RPMI8226 (cell line): Measurements from ENCODE around the gene ASXL3.

ENCODE experiments used
- DNase-seq: peaks from one replicate; pipeline ENCODE4 v3.0.0-alpha.2; 2015

The ASXL3 gene

DNA sequence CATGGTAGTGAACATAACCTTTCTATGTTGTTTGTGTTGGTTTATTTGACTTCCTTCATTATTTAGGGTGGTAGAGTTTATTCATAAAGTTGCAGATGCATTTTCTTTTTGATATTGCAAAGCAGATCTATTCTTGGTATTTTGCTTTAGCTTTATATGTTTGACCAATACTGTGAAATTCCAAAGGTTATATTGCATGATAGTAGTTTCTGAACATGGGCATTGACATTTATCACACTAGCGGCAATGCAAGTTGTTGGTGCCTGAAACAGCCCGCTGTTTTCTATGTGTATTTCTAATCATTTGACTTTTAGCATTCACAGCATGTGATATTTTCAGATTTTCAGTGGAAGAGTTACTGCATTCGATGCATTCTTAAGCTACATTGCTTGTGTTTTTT, 87.2 kb downstream of the ASXL3 start:
- DNase-seq = no peak

DNA sequence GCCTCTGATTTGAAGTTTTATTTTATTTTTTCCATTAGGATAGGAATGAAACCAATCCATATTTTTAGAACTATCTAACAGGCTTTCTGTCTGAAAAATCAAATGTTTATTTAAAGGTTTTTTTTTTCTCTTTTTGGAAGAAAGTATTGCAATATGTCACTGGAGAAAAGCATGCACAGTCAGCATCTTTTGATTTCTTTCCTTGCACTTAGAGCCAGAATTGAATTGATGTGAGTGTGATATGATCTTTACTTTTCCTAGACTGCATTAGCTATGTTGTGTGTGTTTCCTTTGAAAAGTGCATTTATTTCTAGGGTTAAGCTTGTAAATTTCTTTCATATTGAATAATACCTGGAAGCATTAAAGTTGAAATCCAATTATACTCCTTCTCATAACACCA, 87.6 kb downstream of the ASXL3 start:
- no peak for DNase-seq

DNA sequence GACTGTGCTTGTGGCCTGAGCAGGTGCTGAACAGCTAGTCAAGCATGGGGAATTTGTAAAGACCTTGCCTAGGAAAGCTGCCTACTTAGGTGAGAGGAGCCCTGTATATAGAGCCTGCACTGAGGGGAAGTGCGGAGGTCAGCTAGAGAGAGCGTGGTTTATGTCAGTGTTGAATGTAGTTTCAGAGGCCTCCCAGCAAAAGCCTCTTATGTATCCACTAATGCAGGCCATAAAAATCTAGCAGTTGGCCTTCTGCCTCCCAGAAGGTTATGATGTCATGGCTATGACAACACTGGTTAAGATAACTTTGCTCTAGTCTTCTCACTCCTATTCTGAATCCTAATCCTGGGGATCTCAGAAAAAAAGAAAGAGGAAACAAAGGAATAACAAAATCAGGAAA, 88.9 kb downstream of the ASXL3 start:
- DNase-seq = peak; percentile 97

DNA sequence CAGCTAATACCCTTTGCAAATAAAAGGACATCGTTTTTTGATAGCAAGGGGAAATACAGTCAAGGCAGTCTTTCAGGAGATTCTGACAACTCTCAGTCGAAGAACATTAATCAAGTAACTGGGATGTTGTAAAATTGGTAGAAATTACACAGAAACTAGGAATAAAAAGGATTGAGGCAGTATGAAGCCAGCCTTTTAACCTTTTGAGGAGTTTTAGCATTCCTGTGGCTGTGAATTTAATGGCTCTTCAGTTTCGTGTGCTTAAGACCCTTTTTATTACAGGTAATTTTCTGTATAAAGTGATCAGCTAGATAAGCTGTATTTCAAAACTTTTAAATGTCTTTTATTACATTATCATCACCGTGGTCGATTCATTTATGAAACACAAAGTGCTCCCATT, 91.6 kb downstream of the ASXL3 start:
- no peak for DNase-seq

DNA sequence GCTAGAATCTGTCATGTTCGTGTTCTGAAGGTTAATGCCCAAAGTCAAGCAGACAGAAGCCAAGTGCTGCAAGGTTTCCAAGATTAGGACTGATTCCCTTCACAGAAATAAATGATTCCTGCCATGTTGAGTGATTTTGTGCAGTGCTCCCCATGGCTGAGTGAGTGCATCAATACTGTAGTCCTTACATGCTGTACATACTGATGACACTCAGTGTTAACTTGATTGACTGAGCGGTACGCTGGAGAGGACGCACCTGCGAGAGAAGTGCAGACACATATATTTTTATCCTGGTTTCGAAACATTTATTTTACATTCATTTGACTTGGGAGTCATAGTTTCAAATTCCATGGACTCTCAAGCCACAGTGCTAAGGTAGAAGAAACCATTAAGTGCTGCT, 92.0 kb downstream of the ASXL3 start:
- DNase-seq = peak; percentile 94

DNA sequence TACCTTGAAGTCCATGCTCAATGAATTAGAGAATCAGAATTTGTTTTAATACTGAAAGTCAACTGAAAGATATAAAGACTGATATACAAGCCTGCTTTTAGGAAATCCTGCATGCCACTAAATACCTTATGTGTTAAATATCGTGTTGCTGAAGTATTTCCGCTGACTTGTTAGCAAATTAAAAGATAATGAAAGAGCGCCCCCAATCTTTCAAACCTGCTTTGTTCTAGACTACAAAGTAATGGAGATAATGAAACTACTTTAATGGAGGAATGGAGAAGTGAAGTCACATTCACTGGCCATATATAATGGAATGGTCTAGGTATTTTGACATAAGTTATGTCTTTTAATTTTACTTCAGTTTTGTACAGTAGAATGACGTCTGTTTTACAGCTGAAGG, 95.7 kb downstream of the ASXL3 start:
- peak; percentile 75 for DNase-seq

DNA sequence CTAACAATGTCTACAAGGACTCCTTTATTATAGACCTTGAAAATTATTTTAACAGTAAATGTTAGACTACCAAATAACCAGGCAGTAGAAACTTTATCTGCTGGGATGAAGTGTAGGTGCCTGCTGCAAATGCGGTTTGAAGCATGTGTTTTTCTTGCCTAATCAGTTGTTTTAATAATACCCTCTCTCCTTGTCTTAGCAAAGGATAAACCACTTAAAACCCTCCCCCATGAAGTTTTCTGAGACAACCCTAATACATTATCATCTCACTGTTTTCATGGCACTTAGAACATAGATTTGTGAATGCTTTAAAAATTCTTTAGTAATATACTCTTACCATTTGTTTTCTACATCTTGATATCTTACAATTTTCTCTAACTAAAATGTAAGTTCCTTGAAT, 98.6 kb downstream of the ASXL3 start:
- peak; percentile 53 for DNase-seq

DNA sequence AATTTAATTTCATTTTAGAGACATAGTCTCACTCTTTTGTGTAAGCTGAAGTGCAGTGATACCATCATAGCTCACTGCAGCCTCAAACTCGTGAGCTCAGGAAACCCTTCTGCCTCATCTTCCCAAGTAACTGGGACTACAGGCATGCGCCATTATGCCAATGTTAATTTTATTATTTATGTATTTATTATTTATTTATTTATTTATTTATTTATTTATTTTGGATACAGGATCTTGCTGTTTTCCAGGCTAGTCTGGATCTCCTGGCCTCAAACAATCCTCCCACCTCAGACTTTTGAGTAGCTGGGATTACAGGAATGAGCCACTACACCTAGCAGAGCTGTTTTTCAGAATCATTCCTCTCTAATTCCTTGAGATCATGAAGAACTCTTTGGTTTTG, 99.9 kb downstream of the ASXL3 start:
- no peak for DNase-seq

DNA sequence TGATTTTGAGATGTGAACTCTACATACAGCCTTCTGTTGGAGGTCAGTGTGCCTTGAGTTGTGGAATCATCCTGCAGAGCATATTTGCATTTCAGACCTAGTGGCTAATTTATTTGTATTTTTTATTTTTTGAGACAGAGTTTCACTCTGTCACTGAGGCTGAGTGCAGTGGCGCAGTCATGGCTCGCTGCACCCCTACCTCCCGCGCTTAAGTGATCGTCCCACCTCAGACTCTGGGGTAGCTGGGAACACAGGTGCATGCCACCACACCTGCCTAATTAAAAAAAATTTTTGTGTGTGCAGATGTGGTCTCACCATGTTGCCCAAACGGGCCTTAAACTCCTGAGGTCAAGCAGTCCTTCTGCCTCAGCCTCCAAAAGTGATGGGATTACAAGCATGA, 104.4 kb downstream of the ASXL3 start:
- DNase-seq = no peak

DNA sequence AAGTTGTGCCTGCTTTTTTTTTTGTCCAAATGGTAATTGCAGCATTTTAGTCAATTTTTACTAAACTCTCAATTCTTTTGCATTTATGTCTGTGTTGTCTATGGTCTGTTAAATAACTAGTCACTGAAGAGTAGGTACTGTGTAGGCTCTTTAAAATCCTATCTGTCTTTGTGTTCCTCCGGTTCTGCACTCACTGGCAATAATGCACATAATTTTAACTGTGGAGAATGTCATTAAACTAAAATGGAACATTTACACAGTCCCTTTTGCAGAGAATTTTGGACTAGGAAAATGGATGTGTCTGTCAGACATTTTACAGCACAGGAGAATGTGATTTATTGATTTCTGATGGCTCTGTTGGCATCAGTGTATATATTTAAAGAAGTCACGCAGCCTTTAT, 116.6 kb downstream of the ASXL3 start:
- no peak for DNase-seq

DNA sequence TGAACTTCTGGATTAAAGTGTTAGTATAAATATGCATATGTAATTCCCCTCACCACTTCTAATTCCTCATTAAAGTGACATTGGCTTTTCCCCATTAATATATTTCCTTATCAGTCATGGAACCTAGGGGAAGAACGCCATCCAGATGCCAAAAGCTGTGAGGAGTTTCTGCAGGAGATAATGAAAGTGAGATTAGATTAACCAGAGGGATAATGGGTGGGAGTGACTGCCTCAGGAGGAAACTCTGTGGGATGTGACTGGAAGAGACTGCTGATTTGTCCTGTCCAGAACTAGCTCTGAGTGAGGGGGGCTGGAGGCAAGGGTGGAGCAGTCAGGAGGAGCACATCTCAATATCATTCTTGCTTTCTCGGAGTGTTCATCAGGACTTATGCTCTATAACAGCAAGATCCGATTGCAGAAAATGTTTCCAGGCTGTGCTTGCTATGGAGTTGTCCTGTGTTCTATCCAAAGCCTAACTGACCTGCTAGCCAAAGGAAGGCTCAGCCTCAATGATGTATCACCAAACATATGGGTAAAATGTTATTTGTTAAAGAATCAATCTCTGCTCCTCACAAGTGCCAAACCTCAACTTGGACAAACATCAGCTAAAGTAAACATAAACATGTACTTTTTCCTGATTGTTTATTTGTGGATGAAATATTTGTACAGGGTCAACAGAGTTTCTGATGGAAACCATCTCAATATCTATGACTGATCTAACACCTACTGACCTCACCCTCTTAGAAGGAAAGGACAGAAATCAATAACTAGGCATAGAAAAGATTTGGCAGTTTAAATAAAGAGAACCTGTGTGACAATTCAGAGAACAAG, 118.5 kb downstream of the ASXL3 start:
- DNase-seq = no peak

DNA sequence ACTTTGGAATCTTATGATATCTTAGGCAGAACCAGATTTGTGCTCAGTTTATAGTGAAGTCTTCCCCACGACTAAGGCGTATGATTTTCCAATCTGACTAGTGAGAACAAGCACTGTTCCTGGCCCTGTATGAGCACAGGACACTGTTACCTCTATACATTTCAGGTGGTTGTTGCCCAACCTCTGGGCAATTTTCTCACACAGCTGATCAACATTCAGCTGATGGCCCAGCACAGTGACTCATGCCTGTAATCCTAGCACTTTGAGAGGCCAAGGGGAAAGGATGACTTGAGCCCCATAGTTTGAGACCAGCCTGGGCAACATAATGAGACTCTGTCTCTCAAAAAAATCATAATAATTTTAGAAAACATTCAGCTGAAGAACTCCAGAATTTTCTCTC, 119.5 kb downstream of the ASXL3 start:
- DNase-seq = no peak

DNA sequence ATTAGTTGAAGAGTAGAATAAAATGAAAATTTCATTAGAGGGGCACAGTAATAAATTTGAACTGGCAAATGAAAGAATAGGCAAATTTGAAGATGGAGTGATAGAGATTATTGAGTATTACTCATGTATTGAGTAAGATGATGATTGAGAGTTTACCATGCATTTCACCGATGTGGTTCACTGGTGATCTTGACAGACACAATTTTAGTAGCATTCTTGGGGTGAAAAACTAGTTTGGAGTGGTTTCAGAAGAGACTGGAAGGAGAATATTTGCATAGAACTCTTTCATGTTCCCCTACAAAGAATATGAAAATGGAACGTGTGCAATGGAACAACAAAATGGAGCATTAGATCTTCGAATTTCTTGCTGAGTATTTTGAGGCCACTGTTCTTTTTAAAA, 121.4 kb downstream of the ASXL3 start:
- no peak for DNase-seq

DNA sequence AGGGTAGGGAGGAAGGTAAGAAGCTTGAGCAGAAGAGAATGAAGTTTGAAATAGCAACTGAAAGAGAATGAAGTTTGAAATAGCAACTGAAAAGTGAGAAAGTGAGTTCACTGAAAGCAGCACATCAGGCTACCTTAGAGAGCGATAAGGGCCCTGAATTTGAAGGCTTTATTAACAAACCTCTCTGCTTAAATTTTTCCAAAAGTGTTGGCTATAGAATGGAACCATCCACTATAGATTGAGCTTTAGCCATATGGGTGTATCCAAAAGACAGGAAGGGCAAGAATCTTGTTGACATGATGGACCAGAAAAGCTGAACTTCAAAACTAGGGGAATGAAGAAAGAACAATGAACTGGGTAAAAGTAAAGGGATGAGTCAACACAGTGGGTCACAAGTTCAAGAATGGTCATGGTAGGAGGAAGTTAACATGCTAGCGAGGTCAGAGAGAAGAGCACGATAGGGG, 122.5 kb downstream of the ASXL3 start:
- DNase-seq = no peak

DNA sequence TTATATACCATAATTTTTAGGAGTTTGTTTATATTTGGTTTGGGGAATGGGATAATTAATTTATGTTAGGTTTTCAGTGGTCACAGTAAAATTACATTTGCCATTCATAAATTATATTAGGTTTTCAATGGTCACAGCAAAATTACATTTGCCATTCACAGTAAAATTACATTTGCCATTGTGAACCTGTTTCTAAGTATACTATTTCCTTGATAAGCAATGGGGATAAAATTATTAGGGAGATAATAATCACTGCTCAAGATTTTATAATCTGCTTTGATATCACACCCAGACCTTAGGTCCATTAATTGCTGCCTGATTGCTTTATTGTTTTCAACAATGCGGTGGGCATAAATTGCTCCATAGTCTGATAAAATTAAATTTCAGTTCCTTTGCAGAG, 124.6 kb downstream of the ASXL3 start:
- DNase-seq = no peak

DNA sequence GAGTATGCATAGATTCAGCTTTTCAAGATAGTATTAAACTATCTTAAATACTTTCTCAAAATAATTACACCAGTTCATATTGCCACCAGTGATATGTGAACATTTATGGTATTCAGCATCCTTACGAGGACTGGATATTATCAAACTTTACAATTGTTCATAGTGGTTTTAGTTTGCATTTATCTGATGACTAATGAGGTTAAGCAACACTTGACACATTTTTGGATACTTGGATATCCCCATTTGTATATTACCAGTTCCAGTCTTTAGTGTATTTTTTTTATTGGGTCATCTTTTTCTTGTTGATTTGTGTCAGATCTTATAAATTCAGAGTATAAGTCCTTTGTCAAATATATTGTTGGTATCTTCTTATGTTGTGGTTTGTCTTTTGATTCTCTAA, 128.4 kb downstream of the ASXL3 start:
- no peak for DNase-seq

DNA sequence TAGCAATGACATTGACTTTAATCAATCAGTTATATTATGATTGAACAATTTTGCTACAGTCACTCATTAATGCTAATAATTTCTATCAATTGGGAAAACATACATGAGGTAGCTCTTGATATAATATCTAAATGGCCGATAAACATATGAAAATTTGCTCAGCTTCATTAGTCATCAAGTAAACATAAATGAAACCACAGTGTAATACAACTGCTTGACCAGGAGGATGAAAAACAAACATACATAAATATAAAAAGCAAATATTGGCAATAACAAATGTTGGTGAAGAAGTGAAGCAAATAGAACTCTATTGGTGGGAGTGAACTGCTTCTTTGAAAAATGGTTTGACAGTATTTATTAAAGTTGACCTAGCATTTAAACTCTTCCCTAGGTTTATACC, 130.9 kb downstream of the ASXL3 start:
- no peak for DNase-seq

DNA sequence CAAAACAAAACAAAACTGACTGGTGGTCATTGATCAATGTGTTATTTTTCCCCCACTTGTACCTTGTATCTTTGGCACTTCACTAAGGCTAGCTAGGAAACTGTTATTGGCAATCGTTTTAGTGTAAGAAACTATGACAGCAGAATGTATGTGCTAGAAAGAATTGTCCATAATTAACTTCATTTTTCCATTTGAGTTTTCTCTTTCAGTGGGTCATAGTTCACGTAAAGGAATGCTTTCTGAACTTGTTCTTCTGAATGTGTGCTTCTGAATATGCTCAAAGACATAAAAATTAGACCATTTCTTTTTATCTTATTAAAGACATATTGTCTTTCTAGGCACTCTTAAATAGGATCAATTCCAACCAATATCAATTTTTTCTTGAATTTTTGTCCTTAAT, 132.2 kb downstream of the ASXL3 start:
- no peak for DNase-seq

DNA sequence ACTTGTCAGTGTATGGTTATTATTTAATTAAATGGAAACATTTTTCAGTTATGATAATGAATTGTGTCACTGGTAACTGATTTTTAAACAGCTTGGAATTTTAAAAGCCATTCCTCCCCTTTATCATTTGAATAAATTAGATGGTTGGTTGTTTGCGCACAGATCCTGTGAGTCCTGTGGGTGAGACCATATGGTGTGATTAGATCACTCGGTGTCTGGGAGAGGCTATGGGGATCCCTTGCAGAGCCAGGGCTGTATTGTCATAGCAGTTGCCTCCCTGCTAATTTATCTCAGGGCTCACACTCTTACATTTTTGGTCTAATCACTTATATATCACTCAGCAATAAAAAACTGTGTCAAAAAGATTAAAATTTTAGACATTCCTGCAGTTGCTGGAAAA, 133.5 kb downstream of the ASXL3 start:
- DNase-seq = no peak

DNA sequence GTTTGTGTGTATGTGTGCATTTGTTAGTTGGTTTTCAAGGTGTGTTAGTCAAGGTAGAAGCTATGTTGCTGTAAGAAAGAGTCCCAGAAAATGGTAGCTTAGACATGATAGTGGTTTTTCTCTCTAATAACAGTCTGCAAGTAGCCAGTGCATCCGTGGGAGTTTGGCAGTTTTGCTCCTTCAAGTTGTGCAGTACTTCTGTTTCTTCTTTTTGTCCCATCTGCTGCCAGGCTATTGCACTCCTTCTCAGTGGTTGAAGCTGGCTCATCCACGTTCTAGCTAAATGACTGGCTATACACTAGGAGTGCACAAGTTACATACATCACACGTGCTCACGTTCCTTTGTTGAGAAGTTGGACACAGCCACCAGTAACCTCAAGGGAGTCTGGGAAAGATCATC, 134.7 kb downstream of the ASXL3 start:
- no peak for DNase-seq

DNA sequence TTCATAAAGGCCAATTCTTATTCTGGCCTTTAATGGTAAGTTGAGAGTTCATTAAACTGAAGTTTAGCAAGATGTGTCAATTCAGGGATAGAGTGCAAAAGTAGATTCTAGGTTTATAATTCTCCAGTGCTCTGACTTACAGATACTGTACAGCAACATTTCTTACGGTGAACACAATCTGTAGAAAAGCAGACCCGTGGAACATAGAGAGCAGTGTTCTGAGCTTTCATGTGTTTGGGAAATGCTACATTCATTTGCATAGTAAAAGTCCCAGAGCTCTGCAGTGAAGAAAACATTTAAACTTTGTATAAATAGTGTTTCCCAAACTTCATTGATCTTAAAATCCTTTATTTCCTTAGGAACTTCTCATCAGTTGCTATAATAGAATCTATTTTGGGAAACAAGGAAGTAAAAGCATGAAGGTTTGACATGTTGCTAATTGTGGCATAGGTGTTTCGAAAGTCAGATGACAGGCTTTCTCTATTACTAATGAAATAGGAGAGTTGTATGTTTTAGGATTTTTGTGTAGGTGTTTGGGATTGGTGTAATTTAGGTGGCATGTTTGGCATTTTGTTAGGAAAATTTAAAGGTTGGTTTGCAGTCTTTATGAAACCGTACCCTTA, 138.2 kb downstream of the ASXL3 start:
- no peak for DNase-seq

DNA sequence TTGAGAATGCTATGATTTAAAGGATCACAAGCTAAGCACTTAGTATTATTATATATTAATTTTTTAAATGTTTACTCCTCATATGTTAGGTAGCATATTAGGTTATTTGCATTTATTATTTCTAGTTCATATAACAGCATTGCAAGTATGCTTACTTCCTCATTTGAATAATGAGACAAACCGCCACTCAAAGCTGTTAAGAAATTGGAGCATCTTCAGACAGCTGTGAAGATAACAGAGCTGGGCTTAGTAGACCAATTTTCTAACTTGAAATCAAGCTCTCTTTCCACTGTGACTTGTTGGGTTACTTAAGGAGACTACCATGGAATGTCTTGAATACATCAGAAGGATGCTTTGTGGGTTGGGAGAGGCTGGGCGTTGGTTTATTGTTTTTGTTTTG, 139.3 kb downstream of the ASXL3 start:
- DNase-seq = no peak

DNA sequence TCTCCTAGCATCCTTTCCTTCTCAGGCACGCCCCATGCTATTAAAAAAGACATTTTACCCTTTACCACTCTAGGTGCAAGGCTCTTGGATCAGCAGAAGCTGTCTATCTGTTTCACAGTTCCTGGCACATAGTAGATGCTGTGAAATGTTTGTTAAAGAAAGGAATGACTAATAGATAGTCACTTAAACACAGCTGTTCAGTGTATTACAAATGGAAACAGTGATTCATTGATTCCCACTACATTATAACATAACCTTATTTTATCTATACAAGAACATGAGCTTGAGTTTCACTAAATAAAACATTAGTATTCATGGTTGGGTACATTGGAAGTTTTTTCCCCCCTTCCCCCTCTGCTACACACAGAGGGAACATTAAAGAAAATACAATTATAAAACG, 142.1 kb downstream of the ASXL3 start:
- DNase-seq = no peak

DNA sequence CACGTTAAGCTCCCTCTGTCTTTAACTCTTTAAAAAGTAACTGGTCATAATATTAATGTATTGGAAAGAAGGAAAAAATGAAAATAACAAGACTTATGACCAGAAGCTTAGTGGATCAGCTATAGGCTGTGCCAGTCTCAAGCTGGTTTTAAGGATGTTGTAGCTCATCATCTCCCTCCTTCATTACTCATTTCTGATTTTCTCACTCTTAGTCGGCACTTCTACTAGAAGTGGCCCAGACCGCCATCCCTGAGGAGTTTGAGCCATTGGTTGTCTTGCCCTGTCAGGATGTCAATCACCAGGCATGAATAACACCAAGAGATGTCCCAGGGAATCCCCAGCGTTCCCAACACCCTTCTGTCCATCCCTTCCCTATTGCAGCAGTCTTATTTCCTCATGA, 151.5 kb downstream of the ASXL3 start:
- DNase-seq = no peak

DNA sequence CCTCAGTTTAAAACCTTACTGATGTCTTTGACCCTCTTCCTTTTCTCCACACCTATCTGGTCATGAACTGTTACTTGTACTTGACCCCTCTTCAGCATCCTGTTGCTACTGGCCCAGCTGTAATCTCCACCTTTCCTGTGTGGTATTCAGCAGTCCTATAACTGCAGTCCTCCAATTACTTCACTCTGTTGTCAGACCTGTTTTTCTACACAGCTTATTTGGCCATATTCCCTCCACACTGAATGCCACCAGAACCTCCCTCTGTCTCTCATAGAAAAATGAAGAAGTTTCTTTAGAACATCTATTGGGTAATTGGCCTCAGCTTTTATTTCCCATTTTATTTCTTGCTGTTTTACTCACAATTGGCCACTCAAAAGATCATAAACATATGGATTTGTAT, 155.4 kb downstream of the ASXL3 start:
- DNase-seq = no peak
